Measurements from ENCODE around the gene KIF17. TPM values are rescaled to one million over a fixed set of nuclear protein-coding genes. Genes with fewer than 3 reads are reported as not detected.

KIF17 gene
- total RNA-seq, 1 donor from 2014 or later: not detected

GRCh38 chr1:20630729-20631128, 87.1 kb downstream of the KIF17 start:
- intact Hi-C loops (cut with micrococcal nuclease): loop anchor here (5.0 kb wide), 1 partner anchor 123 kb away; the partner anchor contains the start of gene MUL1

GRCh38 chr1:20626524-20626923, 91.3 kb downstream of the KIF17 start:
- intact Hi-C loops (cut with micrococcal nuclease): no loop called here

- intact Hi-C loops (cut with micrococcal nuclease): no loop called here
Measured at GRCh38 chr1:20626098-20626427, 91.7 kb downstream of the KIF17 start.

- intact Hi-C loops (cut with micrococcal nuclease): no loop called here
Measured at GRCh38 chr1:20625176-20626097, 92.4 kb downstream of the KIF17 start.

GRCh38 chr1:20624709-20625108, 93.1 kb downstream of the KIF17 start:
- intact Hi-C loops (cut with micrococcal nuclease): no loop called here

- intact Hi-C loops (cut with micrococcal nuclease): no loop called here
Measured at GRCh38 chr1:20621012-20621411, 96.8 kb downstream of the KIF17 start.

GRCh38 chr1:20619999-20620398, 97.8 kb downstream of the KIF17 start:
- intact Hi-C loops (cut with micrococcal nuclease): no loop called here

- intact Hi-C loops (cut with micrococcal nuclease): no loop called here
Measured at GRCh38 chr1:20618550-20618949, 99.3 kb downstream of the KIF17 start.

- intact Hi-C loops (cut with micrococcal nuclease): no loop called here
Measured at GRCh38 chr1:20616847-20617487, 100.8 kb downstream of the KIF17 start.

GRCh38 chr1:20615946-20616846, 101.6 kb downstream of the KIF17 start:
- intact Hi-C loops (cut with micrococcal nuclease): no loop called here

- intact Hi-C loops (cut with micrococcal nuclease): no loop called here
Measured at GRCh38 chr1:20614131-20614579, 103.7 kb downstream of the KIF17 start.

Other genes starting within 250 kb of the KIF17 start
- gene CAMK2N1, start 231.8 kb downstream of the KIF17 start, total RNA-seq: 0.50 and 0.91 TPM in 2 replicates
- 17.8 and 17.9 TPM in 2 replicates for gene MUL1, start 209.9 kb downstream of the KIF17 start, total RNA-seq
- not detected in 2 replicates for gene FAM43B, start 165.4 kb downstream of the KIF17 start, total RNA-seq
- not detected in 2 replicates for gene CDA, start 128.9 kb downstream of the KIF17 start, total RNA-seq
- gene PINK1, start 84.5 kb downstream of the KIF17 start, total RNA-seq: 3.6 and 3.8 TPM in 2 replicates
- 181 and 198 TPM in 2 replicates for gene DDOST, start 56.6 kb downstream of the KIF17 start, total RNA-seq
- gene SH2D5, start 14.7 kb upstream of the KIF17 start, total RNA-seq: 0.07 TPM in 1 of 2 replicates, not detected in the other
- 307 and 309 TPM in 2 replicates for gene HP1BP3, start 69.3 kb upstream of the KIF17 start, total RNA-seq